CD4-positive, alpha-beta T cell treated with Interleukin-17A for 4 hours (primary cell): ENCODE measurements around the gene OSGIN1.

Source experiments
- DNase-seq: peaks from one replicate; pipeline ENCODE4 v3.0.0-alpha.2; 2020; ENCODE audit warnings: mixed read lengths

OSGIN1 gene, protein sequence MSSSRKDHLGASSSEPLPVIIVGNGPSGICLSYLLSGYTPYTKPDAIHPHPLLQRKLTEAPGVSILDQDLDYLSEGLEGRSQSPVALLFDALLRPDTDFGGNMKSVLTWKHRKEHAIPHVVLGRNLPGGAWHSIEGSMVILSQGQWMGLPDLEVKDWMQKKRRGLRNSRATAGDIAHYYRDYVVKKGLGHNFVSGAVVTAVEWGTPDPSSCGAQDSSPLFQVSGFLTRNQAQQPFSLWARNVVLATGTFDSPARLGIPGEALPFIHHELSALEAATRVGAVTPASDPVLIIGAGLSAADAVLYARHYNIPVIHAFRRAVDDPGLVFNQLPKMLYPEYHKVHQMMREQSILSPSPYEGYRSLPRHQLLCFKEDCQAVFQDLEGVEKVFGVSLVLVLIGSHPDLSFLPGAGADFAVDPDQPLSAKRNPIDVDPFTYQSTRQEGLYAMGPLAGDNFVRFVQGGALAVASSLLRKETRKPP

DNA sequence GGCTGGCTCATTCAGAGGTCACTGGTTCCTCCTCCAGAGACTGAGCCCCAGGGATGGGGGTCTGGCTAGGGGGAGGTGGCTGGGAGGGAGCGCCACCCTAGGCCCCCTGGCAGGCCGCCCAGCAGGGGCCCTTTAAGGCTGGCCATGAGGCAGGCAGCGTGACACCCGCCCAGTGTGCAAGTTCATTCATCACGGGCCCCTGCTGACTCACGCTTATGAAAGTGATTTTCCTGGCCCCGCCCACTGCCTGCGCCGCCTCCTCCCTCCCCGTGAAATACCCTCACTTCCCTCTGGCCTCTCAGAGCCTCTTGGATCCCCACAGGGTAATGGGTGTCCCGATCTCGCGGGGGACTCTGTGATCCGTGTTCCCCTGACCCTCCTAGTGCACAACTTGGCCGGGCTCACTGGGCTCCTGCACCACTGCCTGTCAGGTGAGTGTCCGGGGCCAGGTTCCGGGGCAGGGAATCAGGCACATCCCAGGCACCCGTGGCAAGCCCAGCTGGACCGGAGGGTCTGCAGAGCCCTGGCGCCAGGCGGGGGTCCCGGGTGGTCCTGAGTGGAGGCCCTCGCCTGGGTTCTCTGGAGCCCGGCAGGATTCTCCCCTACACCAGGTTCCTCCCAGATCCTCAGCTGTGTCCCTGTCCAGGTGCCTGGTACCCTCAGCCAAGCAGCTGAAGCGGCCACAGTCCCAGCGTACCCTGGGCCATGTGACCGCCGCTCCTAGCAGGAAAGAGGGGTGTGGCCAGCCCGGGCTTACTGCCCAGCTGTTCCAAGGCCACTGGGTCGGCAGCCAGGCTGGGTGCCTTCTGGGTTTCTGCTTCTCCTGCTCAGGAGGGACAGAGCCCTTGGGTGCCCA, at the start of gene OSGIN1:
Gene OSGIN1, plus strand, starts transcription at position 301 of the 856 bp plus-strand sequence. CDS start 4,432 bp downstream, outside the sequence.
- DNase-seq = peak; percentile 52

DNA sequence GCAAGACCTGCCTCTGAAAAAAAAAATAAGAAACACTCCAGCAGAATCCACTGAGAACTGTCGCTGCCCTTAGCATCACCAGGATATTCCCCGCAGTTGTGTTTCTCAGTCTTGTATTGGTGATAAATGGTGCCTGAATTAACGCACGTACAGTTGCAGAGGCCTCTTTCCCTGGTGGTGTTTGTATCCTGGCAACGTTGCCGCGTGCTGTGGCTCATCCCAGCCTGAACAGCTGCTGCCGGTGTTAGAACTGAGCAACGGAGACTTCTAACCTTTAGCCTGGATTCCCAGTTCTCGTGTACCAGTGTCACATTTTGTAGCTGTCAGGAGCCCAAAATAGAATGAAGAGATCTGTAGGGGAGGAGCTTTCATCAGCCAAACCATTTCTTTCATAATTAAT, 49.3 kb upstream of the OSGIN1 start:
- DNase-seq = no peak

DNA sequence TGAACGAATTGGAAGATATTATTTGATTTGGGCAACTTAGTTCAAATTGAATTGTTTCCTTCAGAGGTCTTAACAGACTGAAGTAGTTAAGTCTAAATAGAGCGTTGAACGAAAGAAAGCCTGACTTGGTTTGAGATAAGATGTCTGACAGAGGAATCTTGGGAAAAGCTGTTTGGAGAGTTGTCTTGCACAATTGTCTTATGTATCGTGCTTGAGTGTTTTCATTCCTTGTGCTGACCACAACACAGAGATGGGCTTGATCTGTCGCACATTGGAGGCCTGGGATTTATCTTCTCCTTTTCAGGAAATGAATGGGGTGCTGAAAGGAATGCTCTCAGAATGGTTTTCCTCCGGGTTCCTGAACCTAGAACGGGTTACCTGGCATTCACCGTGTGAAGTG, 46.4 kb upstream of the OSGIN1 start:
- no peak for DNase-seq

DNA sequence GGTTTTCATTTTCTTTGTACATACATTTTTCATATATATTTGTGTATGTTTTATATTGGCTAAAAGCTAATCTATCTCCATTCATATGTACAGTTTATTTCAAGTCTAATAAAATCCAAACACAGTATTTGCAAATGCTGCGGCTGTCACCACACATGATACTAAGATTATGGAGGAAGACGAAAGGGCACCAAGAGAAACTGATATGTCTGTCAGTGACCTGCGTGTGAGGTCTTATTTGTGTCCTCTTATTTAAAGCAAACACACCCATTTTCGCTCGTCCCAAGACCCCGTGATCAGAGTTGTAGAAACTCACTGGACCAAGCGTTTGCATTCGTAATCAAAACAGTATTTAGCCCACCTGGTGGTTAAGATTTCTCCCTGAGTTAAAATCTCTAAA, 45.9 kb upstream of the OSGIN1 start:
- DNase-seq = no peak

DNA sequence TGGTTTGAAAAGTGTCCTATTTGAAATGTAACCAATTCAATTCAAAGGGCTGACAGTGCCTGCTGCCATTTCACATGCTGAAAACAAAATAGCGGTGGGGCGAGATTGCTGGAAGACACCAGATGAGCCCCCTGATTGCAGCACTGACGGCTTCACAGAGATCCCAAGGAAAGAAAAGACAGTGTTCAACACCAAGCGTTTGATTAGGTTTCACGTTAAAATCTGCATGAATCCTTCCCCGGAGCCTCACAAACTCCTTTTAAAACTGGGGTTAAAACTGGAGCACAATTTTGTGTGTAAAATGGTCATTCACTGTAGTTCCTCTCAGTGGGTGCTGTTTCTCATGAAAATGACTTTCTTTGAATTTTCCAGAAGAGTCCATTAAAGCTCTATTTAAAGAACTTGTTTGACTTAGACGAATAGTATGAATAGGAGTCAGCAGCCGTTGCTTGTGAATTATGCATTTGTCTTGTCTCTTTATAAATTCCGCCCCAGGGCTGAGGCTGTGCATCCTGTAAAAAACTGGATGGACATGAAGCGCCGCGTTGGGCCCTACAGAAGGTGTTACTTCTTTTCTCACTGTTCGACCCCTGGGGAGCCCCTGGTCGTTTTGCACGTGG, 45.3 kb upstream of the OSGIN1 start:
- no peak for DNase-seq

DNA sequence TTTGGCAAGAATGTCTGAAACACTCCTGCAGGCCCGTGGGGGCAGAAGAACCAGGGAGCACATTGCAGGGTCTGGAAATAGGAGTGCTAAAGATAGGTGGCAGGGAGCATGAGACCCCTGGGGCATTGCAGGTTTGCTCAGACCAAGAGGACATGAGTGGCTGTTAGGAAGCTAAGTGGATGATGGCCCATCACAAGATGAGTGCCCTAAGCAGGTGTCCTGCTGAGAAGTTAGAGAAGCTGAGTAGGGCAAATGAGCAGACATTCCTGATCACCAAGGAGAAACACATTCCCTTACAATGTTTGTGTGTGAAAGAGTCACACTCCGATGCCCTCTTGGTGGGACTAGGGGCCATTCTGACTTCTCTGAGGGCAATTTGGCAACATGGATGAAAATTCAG, 44.2 kb upstream of the OSGIN1 start:
- DNase-seq = no peak

DNA sequence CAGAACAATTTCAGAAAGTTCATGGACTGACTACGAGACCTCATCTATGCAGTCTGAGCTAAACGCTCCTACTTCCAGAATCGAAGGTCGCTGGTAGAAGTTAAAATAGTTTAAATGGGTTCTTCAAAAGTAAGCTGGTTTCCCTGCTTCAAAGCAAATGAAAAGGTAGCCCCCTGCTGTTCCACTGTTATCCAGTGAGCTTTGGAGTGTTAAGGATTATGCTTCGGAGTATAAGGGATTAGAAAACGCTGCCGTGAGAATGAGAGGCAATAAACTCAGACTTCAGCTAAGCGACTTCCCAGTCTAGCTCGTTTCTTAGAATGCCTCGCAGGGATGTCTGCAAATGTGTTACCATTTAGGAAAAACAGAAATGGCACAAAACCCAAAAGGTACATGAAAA, 41.8 kb upstream of the OSGIN1 start:
- DNase-seq = no peak

DNA sequence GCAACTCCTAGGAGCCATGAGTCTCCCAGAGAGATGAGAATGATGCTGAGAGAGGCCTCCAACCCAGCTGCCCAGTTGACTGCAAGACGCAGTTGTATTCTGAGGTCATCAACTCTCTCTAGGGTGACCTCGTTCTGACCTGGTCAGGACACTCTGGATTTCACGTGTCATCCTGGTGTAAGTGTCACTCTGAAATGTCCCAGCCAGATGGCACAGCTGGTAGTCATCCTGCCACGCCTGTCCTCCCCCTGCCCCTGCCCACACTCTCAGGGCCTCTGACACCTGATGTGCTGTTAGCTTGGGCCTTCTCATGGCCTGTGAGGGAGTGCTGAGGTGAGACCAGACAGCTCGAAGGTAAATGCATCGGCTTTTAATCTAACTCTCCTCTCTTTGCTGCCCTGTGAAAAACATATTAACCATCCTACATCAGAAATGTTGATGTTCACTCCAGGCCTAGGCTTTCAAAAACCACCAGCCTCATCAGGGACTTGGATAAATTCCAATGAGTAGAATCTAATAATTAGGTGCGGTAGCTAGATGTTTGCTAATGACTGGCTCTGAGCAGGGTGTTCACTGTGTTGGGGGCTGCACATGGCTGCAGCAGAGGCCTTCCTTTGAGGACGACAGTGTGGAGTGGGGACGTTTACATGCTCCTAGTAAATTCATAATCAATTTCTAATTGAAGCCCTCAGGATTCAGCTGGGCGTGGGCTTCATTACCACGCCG, 40.4 kb upstream of the OSGIN1 start:
- DNase-seq = no peak

DNA sequence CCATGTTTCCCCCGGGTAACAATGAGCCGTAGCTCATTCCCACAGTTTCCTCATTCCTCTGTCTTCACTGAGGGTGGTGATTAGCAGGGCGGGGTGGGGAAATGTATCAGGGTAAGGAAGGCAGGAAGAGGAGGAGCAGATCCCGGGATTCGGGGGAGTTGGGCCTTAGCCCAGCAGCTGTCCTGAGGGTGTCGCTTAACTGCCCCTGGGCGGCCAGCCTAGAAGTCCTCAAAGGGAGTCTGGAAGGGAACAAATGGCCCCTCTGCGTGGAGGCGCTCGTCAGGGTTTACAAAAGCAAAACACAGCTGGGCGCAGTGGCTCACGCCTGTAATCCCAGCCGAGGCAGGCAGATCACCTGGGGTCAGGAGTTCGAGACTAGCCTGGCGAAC, 39.8 kb upstream of the OSGIN1 start:
- DNase-seq = no peak

DNA sequence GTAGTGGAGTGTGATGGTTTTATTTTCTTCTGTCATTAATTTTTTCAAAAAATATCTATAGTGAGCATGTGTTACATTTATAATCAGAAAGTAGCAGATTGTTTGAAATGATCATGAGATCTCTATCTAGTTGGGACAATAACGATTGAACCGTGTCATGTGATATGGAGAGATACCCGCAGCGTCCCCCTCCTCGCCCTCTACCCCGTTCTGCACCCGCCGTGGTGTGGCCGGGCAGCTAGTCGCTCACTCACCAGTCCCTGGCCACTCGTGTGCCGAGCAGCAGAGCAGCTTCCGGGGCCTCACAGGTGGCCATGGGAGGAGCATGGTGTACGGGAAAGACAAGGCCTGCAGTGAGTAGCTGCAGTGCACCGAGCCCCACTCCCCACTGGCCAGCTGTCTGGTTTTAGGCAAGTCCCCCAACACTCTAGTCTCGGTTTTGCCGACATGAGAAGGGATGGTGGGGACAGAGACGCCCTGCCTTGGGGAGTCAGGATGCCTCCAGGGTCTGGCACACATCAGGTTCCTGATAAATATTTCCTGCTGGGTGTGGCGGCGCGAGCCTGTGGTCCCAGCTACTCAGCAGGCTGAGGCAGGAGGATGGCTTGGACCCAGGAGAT, 38.8 kb upstream of the OSGIN1 start:
- no peak for DNase-seq

DNA sequence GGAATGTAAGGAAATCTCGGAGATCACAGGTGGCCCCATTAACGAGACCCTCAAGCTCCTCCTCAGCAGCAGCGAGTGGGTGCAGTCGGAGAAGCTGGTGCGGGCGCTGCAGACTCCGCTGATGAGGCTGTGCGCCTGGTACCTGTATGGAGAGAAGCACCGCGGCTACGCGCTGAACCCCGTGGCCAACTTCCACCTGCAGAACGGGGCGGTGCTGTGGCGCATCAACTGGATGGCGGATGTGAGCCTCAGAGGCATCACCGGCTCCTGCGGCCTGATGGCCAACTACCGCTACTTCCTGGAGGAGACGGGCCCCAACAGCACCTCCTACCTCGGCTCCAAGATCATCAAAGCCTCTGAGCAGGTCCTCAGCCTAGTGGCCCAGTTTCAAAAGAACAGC, 38.0 kb upstream of the OSGIN1 start:
- DNase-seq = no peak

DNA sequence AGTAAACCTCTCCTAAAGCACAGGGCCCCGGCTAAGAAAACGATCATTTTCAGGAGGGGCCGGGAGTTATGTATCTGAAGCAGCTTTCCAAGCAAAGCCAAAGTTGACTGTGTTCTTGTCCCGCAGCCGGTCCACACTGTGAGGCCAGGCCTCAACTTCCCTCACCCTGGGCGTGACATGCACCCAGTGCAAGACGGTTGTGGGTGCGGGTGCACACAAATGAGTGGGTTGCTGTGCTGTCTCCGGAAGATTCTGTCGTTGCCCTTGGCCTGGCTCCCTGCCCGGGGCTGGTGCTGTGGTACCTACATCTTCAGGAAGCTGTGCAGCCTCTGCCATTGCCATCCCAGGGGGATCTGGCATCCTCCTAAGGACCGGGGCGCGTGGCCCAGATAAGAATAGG, 37.5 kb upstream of the OSGIN1 start:
- DNase-seq = no peak

DNA sequence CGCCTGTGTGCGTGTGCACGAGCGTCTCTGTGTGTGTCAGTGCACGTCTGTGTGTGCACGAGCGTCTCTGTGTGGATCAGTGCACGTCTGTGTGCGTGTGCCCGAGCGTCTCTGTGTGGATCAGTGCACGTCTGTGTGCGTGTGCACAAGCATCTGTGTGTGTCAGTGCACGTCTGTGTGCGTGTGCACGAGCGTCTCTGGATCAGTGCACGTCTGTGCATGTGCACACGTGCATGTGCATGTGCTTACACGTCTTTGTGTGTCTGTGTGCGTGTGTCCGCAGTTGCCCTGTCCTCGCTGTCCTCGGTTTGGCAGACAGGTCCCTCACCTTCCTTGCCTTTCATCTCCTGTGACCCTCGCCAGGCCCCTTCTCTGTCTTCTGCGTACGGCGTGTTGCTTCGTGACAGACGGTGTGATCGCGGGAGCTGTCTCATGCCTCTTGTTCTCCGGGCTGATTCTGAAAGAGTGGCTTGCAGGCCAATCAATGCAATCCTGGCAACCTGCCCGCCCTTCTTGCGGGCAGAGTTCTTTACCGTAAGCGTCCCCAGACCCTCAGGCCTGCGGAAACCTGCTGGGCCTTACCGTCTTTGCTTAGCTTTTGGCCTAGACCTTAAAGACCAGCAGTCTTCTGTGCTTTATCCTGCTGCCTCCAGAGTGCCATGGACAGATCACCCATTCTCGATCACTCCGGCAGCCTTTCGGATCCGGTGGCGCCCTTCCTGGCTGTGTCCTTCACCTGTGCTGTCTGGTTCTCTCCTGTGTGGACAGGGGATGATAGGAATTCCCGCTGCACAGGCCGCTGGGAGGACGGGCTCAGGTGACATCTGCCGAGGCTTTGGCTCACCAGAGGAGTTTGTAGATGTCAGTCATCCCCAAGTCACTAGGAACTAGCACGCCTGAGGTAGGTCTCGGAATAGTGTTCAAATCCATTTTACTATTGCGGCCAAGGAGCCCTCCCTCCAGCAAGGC, 35.6 kb upstream of the OSGIN1 start:
- no peak for DNase-seq

DNA sequence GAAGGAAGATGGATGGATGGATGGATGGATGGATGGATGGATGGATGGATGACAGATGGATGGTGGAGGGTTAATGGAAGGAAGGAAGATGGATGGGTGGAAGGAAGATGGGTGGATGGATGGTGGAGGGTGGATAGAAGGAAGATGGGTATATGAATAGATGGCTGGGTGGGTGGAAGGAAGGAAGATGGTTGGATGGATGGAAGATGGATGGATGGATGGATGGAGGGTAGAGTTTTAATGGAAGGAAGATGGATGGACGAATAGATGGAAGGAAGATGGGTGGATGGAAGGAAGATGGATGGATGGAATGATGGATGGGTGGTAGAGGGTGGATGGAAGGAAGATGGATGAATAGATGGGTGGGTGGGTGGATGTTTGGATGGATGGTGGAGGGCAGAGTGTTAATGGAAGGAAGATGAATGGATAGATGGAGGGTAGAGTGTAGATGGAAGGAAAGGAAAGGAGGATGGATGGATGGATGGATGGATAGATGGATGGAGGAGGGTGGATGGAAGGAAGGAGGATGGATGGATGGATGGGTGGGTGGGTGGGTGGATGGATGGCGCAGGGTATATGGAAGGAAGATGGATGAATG, 32.0 kb upstream of the OSGIN1 start:
- DNase-seq = no peak

DNA sequence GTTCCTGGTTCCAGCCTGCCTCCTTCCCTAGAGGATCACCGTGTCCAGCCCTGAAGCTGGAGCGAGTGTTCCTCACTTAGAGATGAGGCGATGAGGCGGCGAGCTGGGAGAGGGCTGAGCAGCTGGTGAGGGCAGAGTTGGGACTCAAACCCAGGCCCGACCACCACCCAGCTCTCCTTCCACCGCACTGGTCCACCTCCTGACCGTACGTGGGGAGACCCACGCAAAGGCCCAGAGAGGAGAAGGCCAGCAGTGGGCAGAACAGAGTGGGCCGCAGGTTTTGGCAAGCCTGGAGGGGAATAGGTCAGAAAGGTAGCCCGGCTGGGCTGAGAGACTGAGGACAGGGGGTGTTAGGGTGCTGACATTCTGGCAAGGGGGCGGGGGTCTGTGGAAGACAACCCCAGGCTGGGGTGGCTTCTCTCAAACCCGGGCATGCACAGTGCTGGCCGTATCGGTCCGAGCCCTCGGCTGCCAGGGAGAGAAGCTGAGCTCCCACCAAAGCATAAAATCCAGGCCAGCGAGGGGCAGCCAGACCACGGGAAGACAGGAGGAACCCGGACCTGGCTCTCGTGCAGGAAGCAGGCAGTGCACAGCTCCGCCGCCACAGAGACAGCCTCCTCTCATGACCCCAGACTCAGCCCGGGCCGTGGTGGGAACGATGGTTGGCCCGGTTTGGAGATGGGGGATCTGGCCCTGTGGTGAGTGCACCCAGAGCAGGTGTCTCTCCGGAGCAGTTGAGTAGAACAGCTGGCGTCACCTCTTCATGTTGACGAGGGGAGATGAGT, 29.3 kb upstream of the OSGIN1 start:
- DNase-seq = no peak

DNA sequence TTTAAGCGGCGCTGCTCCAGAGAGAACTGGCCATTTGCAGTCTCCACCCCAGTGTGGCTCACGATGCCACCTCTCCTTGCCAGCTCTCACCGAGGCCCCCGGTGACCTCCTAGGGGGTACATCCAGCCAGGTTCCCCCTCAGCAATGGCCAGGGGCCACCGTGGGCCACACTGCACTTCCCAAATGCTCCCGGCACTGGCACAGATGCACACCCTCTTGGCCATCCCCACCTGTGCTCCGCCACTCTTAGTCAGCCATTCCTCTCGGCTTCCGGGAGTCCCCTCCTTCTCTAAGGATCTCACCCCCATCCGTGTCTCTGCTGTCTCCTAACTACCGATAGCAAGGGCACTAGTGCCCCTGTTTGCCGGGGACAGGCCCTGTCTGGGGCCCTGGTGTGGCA, 28.4 kb upstream of the OSGIN1 start:
- no peak for DNase-seq

DNA sequence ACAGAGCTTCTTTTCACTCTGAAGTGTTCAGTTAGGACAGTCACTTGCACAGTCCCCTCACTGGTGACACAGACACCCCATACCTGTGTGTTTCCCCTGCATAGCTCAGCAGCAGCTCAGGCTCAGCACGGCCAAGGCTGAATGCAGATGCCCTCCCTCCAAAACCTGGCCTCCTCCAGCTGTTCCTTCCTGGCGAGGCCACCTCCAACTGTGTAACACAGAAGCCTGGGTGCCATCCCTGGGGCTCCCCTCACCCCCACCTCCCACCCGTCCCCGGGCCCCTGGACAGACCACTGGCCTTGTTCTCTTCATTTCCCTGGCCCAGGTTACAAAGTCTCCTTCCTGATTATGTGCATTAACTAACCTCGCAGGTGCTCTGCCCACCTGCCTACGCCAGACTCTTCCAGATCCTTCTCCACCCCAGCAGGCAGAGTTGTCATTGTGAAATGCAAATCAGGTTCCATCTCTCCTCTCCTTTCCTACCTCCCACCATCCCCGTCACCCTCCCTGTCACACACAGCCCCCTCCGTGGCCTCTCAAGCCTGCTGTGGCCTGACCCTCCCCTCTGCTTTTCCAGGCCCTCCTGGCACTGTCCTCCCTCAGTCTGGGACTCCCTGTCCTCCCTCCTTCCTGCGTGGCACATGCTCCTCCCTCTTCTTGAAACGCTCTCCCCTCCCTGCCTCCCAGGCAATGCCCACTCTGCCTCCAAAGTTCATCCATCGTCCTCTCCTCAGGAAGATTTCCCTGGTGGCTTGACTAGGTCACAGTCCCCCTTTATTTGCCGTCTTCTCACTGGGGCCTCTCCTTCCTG, 27.7 kb upstream of the OSGIN1 start:
- DNase-seq = no peak

DNA sequence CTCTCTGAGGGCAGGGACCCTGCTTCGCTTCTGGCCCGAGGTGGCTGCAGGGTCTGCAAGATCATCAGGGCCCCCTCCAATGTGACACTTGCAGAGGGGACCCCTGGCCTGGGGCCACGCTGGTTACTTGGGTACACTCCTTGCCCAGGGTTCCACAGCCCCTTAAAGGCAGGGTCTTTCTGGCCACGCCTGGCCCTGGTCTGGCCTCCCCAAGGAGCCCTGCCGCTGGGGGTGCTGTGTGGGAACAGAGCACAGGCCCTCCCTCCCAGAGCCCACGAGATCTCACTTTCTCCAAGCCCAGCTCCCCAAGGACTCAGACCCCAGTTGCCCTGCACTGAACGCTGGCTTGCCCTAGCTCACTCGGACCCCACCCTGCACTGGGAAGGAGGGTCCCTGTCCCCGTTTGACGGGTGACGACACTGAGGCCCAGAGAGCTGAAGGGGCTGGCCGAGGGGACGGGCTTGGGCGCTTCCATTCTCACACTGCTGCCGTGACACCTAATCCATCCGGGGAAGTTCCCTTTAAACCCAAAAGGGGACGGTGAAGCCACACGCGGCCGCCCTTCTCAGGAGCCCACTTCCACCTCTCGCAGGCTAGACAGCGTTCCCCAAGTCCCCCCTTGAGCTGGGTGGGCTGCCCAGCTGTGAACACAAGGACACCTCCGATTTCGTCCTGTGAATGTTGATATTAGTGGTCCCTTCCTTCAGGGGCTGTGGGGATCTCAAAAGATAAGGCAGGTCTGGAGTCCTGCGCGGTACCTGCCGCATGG, 26.9 kb upstream of the OSGIN1 start:
- no peak for DNase-seq
